Pulmonary artery endothelial cell (primary cell): Measurements from ENCODE around the gene OR7G1. TPM values are rescaled to one million over a fixed set of nuclear protein-coding genes. Genes with fewer than 3 reads are reported as not detected.

Source experiments
- DNase-seq: peaks from one replicate; pipeline ENCODE4 v3.0.0-alpha.2; 2011; ENCODE audit warnings: low read depth, low spot score
- total RNA-seq: library from RNA; depleted of rRNA; stranded (reverse); fragments of >200 nt; gene quantifications from 2 replicates; pipeline ENCODE4 v1.2.3, GENCODE V29; 2014

OR7G1 gene
- not detected in 2 replicates for total RNA-seq

- no peak for DNase-seq
These were observed at the start of gene OR7G1 for GRCh38 chr19:9115307-9115813. OR7G1 (minus strand) TSS chr19:9115763; CDS start chr19:9115763, 0 bp downstream.

- no peak for DNase-seq
These were observed 49.7 kb upstream of the OR7G1 start for GRCh38 chr19:9165261-9165660.

GRCh38 chr19:9161427-9161826 is 45.9 kb upstream of the OR7G1 start:
- DNase-seq, result no peak

GRCh38 chr19:9159891-9160290 is 44.3 kb upstream of the OR7G1 start:
- no peak for DNase-seq

- DNase-seq, result no peak
These were observed 40.7 kb upstream of the OR7G1 start for GRCh38 chr19:9156304-9156703.

- no peak for DNase-seq
These were observed 40.0 kb upstream of the OR7G1 start for GRCh38 chr19:9155591-9155990.

GRCh38 chr19:9151367-9151766 is 35.8 kb upstream of the OR7G1 start:
- no peak for DNase-seq

- no peak for DNase-seq
These were observed 35.1 kb upstream of the OR7G1 start for GRCh38 chr19:9150650-9151049.

- DNase-seq, result no peak
These were observed 34.4 kb upstream of the OR7G1 start for GRCh38 chr19:9149997-9150396.

- no peak for DNase-seq
These were observed 33.1 kb upstream of the OR7G1 start for GRCh38 chr19:9148697-9149096.

GRCh38 chr19:9146882-9147281 is 31.3 kb upstream of the OR7G1 start:
- no peak for DNase-seq

- DNase-seq, result no peak
These were observed 29.4 kb upstream of the OR7G1 start for GRCh38 chr19:9144920-9145319.

- DNase-seq, result peak; percentile 68
These were observed 24.8 kb upstream of the OR7G1 start, which contains the start of gene ZNF317 for GRCh38 chr19:9140159-9140874. ZNF317 (plus strand) TSS chr19:9140397; CDS start chr19:9156017, 15,620 bp downstream.

- no peak for DNase-seq
These were observed 24.1 kb upstream of the OR7G1 start for GRCh38 chr19:9139609-9140158.

- no peak for DNase-seq
These were observed 16.9 kb upstream of the OR7G1 start for GRCh38 chr19:9132422-9132821.

- no peak for DNase-seq
These were observed 15.4 kb upstream of the OR7G1 start for GRCh38 chr19:9130965-9131364.

GRCh38 chr19:9128171-9128570 is 12.6 kb upstream of the OR7G1 start:
- DNase-seq, result peak; percentile 92

GRCh38 chr19:9126900-9127405 is 11.4 kb upstream of the OR7G1 start, which contains the start of gene OR7G3:
OR7G3 (minus strand) TSS chr19:9126950; CDS start chr19:9126950, 0 bp downstream.
- DNase-seq, result no peak

GRCh38 chr19:9116547-9116946 is 984 bp upstream of the OR7G1 start:
- DNase-seq, result no peak

GRCh38 chr19:9109959-9110358 is 5.6 kb downstream of the OR7G1 start:
- DNase-seq, result no peak

GRCh38 chr19:9107375-9107774 is 8.2 kb downstream of the OR7G1 start, which contains the start of gene OR7G2:
OR7G2 (minus strand) TSS chr19:9107475; CDS start chr19:9103243, 4,232 bp downstream.
- DNase-seq, result no peak

GRCh38 chr19:9086761-9087160 is 28.8 kb downstream of the OR7G1 start, which contains the start of gene OR1M1:
OR1M1 (plus strand) TSS chr19:9087061; CDS start chr19:9093245, 6,184 bp downstream.
- DNase-seq, result no peak
